Measurements from ENCODE around the gene PCDHA10.

The PCDHA10 gene

GRCh38 chr5:140883927-140884697, 28.4 kb downstream of the PCDHA10 start:
- no peak for DNase-seq

- no peak for DNase-seq
Observed at GRCh38 chr5:140916325-140916724, 60.6 kb downstream of the PCDHA10 start.

All from T-helper 9 cell (primary cell).